GM12865 (cell line): ENCODE data around the gene CT45A1.
"Not testable (repeated sequence)": the region's sequence is repeated elsewhere in the genome, so short reads cannot be mapped to it uniquely, and the experiment has no call there.

Experiments
- DNase-seq: peaks from one replicate; pipeline ENCODE4 v3.0.0; 2010; ENCODE audit warnings: low read depth
- H3K4me3 ChIP-seq: 2 replicates; pipeline ENCODE4 v1.5.1; 2011; ENCODE audit warnings: mild to moderate bottlenecking, low read depth, low read length, control low read depth
- TF ChIP-seq, protein P1 (sequence below): IDR thresholded peaks from 2 replicates; pipeline ENCODE4 v1.5.1; 2011; ENCODE audit warnings: low read length, control low read depth, low read depth, inconsistent platforms; ENCODE audit not compliant: insufficient read depth; ENCODE audit errors: missing control alignments

CT45A1 gene

DNA sequence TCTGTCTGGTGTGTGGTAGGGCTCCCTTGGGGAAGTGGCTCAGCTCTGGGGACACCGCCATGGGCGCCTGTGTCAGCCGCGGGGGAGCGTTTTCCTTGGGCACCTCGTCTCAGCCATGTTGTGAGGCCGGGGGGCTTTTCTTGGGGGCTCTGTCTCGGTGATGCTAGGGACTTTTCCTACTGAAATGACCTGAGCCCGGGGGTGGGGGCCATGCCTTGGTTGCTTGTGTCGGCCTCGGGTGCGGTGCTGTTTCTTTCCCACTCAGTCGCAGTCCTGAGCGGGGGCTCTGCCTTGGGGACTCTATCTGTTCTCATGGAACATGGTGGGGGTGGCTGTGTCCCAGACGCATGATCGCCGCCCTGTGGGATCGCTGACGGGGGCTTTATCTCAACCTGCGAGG, 356 bp downstream of the CT45A1 start:
- TF ChIP-seq, protein P1, sequence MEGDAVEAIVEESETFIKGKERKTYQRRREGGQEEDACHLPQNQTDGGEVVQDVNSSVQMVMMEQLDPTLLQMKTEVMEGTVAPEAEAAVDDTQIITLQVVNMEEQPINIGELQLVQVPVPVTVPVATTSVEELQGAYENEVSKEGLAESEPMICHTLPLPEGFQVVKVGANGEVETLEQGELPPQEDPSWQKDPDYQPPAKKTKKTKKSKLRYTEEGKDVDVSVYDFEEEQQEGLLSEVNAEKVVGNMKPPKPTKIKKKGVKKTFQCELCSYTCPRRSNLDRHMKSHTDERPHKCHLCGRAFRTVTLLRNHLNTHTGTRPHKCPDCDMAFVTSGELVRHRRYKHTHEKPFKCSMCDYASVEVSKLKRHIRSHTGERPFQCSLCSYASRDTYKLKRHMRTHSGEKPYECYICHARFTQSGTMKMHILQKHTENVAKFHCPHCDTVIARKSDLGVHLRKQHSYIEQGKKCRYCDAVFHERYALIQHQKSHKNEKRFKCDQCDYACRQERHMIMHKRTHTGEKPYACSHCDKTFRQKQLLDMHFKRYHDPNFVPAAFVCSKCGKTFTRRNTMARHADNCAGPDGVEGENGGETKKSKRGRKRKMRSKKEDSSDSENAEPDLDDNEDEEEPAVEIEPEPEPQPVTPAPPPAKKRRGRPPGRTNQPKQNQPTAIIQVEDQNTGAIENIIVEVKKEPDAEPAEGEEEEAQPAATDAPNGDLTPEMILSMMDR = no peak
- no peak overlapping the region for H3K4me3 ChIP-seq
- no peak for DNase-seq

GRCh38 chrX:135734666-135735065, 21.2 kb downstream of the CT45A1 start:
- DNase-seq, H3K4me3 ChIP-seq: not testable (repeated sequence)

DNA sequence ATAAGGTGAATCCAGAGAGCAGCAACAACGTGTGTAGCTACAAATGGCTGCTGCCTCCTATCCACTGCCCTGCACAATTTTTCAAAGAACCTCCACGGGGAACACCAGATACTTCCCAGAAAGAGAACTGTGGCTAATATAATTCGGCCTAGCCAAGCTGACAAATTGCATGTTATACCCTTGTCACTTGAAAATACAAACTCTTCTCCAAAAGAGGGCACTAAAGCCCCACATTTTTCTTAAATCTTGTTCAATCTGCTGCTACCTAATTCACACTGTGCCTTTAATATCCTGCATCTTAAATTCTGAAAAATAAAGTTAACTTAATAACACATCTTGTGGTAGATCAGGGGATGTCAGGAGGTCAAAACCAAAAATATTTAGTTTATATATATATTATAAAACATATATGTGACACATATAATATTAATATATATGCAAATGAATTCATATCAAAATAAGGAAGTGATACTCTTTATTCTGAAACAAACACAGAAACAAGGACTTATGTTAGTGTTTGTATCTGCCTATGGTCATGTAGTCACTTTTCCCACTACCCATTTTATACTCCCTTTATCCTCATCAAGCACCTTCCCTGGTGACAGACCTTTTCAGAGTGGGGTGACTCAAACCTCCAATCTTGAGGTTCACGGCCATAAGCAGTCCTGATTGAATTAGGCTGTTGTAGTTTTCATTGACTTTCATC, 24.1 kb downstream of the CT45A1 start:
- H3K4me3 ChIP-seq = no peak overlapping the region
- no peak for DNase-seq
- TF ChIP-seq, protein P1 = no peak

GRCh38 chrX:135740681-135741149, 27.3 kb downstream of the CT45A1 start:
- peak; percentile 44 for DNase-seq

GRCh38 chrX:135741192-135741715, 27.8 kb downstream of the CT45A1 start:
- no peak overlapping the region for H3K4me3 ChIP-seq
- TF ChIP-seq, protein P1 = no peak
- no peak for DNase-seq

More at GRCh38 chrX:135740681-135741149, 27.3 kb downstream of the CT45A1 start:
- TF ChIP-seq, protein P1 = peak; percentile 59
- no peak overlapping the region for H3K4me3 ChIP-seq

DNA sequence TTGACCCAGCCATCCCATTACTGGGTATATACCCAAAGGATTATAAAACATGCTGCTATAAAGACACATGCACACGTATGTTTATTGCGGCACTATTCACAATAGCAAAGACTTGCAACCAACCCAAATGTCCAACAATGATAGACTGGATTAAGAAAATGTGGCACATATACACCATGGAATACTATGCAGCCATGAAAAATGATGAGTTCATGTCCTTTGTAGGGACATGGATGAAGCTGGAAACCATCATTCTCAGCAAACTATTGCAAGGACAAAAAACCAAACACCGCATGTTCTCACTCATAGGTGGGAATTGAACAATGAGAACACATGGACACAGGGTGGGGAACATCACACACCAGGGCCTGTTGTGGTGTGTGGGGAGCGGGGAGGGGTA, 31.3 kb downstream of the CT45A1 start:
- DNase-seq = not testable (repeated sequence)

DNA sequence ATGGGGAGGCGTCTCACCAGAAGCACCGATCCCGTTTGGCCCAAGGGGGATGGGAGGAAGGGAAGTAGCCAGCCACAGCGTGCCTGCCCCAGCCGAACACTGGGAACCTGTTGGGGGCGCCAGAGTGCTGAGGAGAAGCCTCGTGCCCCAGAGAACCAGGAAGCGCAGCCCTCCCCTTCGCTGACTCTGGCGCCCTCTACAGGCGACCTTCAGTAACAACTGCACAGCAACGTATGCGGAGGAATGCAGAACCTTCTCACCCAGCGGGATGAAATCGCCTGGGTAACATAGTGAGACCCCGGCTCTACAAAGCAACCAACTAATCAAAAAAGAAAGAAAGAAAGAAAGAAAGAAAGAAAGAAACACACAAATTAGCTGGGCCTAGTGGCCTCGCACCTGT, 54.7 kb downstream of the CT45A1 start, which contains the start of gene CT45A3:
Gene CT45A3, minus strand, starts transcription at position 101 of the 400 bp plus-strand sequence. CDS start 3,747 bp downstream, outside the sequence.
- H3K4me3 ChIP-seq, DNase-seq: not testable (repeated sequence)

More for the DNA sequence above, 31.3 kb downstream of the CT45A1 start:
- H3K4me3 ChIP-seq = not testable (repeated sequence)
